Tibial nerve (tissue), 4 donors: ENCODE data around the gene PLXDC2.

Experiments
- EP300 ChIP-seq, 2 donors: sonication (generic); formaldehyde crosslinking; IDR thresholded peaks; one replicate each; pipeline ENCODE4 v1.6.1; 2017; ENCODE audit warnings: antibody characterized with exemption in 2 of 2, mild to moderate bottlenecking in 1 of 2
- POLR2A ChIP-seq, 2 donors: fragments of 450-650 bp; IDR thresholded peaks; one replicate each; pipeline ENCODE4 v1.6.1; 2017; ENCODE audit warnings: antibody characterized with exemption in 2 of 2, mild to moderate bottlenecking in 2 of 2, moderate library complexity in 2 of 2
- TF ChIP-seq, protein P1 (sequence below), 5 experiments: fragments of 200-600 bp in 3 of 5; fragments of 450-650 bp in 2 of 5; sonication (generic) in 3 of 5; IDR thresholded peaks; one replicate each; pipeline ENCODE4 v1.5.1; 2016 to 2019; ENCODE audit warnings: antibody characterized with exemption in 5 of 5, mild to moderate bottlenecking in 3 of 5, moderate library complexity in 2 of 5

DNA sequence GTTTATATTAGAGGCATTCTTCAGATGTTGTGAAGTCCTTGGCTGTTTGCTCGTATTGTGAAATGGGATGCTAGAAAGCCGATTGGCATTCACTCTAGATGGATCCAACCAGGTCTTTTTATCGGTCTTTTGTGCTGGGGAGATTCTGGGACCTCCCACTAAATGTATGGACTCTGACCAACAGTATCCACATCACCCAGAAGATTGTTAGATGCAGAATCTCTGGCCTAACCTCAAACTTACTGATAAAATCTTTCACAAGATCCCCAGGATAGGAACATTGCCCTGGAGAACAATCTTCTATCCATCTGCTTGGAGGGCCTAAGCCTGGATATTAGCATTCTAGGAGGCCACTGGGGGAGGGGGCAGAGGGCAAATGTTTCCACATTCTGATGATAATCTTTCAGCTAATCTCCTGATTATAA is 160.9 kb downstream of the PLXDC2 start:
- TF ChIP-seq, protein P1, sequence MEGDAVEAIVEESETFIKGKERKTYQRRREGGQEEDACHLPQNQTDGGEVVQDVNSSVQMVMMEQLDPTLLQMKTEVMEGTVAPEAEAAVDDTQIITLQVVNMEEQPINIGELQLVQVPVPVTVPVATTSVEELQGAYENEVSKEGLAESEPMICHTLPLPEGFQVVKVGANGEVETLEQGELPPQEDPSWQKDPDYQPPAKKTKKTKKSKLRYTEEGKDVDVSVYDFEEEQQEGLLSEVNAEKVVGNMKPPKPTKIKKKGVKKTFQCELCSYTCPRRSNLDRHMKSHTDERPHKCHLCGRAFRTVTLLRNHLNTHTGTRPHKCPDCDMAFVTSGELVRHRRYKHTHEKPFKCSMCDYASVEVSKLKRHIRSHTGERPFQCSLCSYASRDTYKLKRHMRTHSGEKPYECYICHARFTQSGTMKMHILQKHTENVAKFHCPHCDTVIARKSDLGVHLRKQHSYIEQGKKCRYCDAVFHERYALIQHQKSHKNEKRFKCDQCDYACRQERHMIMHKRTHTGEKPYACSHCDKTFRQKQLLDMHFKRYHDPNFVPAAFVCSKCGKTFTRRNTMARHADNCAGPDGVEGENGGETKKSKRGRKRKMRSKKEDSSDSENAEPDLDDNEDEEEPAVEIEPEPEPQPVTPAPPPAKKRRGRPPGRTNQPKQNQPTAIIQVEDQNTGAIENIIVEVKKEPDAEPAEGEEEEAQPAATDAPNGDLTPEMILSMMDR (IDR thresholded peaks at IDR 0.05) = no peak
- TF ChIP-seq POLR2A (IDR thresholded peaks at IDR 0.05) (no peak), EP300 (IDR thresholded peaks at IDR 0.05) (no peak)
